H7 (cell line): ENCODE data around the gene DPF3. TPM values are rescaled to one million over a fixed set of nuclear protein-coding genes. Genes with fewer than 3 reads are reported as not detected.
A peak's percentile ranks its signal among the peaks of the same experiment; 100 is the strongest.
"Not testable (repeated sequence)": the region's sequence is repeated elsewhere in the genome, so short reads cannot be mapped to it uniquely, and the experiment has no call there.

Experiments used
- DNase-seq: peaks from one replicate; pipeline ENCODE4 v3.0.0; 2012
- H3K27me3 ChIP-seq: 2 replicates; pipeline ENCODE4 v1.6.0; 2011; ENCODE audit warnings: mild to moderate bottlenecking, low read length; ENCODE audit not compliant: control insufficient read depth, insufficient read depth
- H3K36me3 ChIP-seq: replicated peaks from 2 replicates; pipeline ENCODE4 v1.5.1; 2011; ENCODE audit warnings: low read length; ENCODE audit not compliant: control insufficient read depth, insufficient read depth
- H3K4me3 ChIP-seq: 2 replicates; pipeline ENCODE4 v1.5.1; 2011; ENCODE audit warnings: low read depth, mild to moderate bottlenecking, control low read depth, low read length, moderate library complexity; ENCODE audit not compliant: insufficient read depth
- total RNA-seq: library from RNA; depleted of rRNA; stranded (reverse); fragments of >200 nt; shearing (Covaris generic); gene quantifications from 2 replicates; pipeline ENCODE4 v1.2.3, GENCODE V29; 2014

DPF3 gene
- total RNA-seq, 1 experiment from 2014 or later: 0.59 TPM

GRCh38 chr14:72753044-72753710 is 140.7 kb downstream of the DPF3 start:
- H3K4me3 ChIP-seq: no peak overlapping the region
- H3K36me3 ChIP-seq: no peaks in the 10 kb centered on the region
- no peak for DNase-seq
- H3K27me3 ChIP-seq: no peaks in the 10 kb centered on the region

GRCh38 chr14:72752034-72752412 is 141.9 kb downstream of the DPF3 start:
- DNase-seq: no peak
- Histone ChIP-seq H3K27me3 (no peaks in the 10 kb centered on the region), H3K36me3 (no peaks in the 10 kb centered on the region), H3K4me3 (no peak overlapping the region)

- no peak overlapping the region for H3K4me3 ChIP-seq
- H3K27me3 ChIP-seq: no peaks in the 10 kb centered on the region
- no peaks in the 10 kb centered on the region for H3K36me3 ChIP-seq
- no peak for DNase-seq
Measured at GRCh38 chr14:72751276-72752033, 142.4 kb downstream of the DPF3 start.

DNA sequence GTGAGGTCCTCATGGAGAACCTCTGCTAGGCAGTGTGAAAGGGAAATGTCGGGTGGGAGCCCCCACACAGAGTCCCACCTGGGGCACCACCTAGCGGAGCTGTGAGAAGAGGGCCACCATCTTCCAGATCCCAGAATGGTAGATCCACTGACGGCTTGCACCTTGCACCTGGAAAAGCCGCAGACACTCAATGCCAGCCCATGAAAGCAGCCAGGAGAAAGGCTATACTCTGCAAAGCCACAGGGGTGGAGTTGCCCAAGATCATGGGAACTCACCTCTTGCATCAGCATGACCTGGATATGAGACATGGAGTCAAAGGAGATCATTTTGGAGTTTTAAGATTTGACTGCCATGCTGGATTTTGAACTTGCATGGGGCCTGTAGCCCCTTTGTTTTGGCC is 145.0 kb downstream of the DPF3 start:
- not testable (repeated sequence) for H3K36me3 ChIP-seq, H3K27me3 ChIP-seq, DNase-seq, H3K4me3 ChIP-seq

- no peaks in the 10 kb centered on the region for H3K27me3 ChIP-seq
- no peaks in the 10 kb centered on the region for H3K36me3 ChIP-seq
- no peak for DNase-seq
- H3K4me3 ChIP-seq: no peak overlapping the region
Measured at GRCh38 chr14:72747652-72748051, 146.2 kb downstream of the DPF3 start.

DNA sequence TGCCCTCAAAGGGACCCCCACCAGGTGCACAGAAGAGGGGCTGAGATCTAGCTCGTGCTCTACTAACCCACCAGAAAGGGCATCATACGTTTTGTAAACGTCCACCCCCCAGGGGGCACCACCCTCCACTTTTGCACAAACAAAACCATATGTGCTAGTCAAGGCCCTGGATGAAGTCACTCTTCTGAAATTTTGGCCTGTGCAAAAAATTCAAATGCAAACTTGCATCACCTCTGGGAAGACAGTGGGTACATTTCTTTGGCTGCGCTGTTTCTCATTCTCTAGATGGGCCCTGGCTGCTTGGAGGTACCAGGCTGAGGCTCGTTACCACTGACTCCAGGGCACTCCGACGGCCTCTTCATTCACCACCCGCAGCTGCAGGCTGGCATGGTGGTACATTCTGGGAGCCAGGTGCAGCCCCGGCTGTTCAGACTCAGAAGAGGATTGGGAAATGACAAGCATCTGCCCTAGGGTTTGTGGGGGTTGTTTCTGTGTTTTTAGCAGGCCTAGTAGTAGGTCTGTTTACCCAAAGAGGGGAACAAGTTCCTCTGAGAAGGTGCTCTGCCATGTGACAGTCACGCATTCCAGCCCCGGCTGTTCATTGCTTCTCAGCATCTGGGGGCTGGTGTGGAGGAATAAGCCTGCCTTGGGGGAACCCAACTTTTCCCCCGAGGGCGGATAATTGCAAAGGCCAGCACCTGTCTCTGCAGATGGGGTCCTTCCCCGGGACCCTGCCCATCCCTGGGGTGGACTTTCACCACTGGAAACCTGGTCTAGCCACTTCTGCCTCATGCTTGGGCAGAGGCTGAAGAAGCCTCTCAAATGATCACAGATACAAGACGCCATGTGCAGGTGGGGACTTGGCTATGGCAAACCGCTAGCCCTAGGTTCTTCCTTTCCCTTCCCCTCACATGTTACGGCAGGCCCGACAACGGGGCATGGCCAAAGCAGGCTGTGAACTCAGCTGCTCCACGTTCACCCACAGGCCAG is 147.6 kb downstream of the DPF3 start:
- Histone ChIP-seq H3K27me3 (no peaks in the 10 kb centered on the region), H3K4me3 (no peak overlapping the region), H3K36me3 (no peaks in the 10 kb centered on the region)
- DNase-seq: no peak

GRCh38 chr14:72745546-72745945 is 148.4 kb downstream of the DPF3 start:
- H3K36me3 ChIP-seq: no peaks in the 10 kb centered on the region
- no peak for DNase-seq
- no peak overlapping the region for H3K4me3 ChIP-seq
- no peaks in the 10 kb centered on the region for H3K27me3 ChIP-seq

GRCh38 chr14:72744416-72745120 is 149.3 kb downstream of the DPF3 start:
- no peak overlapping the region for H3K4me3 ChIP-seq

DNA sequence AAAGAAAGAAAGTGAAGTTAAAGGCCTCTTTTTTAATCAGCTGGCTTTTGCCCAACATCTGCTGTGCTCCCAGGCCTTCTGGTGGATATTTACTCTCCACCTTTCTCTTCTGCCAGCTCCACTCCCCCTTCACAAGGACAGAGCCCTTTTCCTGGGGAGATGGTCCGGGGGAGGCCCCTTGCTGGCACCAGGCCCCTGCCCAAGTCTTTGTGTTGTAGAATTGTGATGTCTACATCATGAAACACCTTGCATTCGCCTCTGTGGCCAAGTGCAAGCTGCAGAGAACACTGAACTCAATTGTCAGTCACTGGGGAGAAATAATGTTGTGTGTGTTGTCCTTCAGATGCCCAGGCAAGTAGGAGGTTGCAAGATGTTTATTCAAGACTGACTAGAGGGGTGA is 150.3 kb downstream of the DPF3 start:
- Histone ChIP-seq H3K4me3 (no peak overlapping the region), H3K36me3 (no peaks in the 10 kb centered on the region), H3K27me3 (no peaks in the 10 kb centered on the region)
- no peak for DNase-seq

More at GRCh38 chr14:72744416-72745120, 149.3 kb downstream of the DPF3 start:
- Histone ChIP-seq H3K36me3 (no peaks in the 10 kb centered on the region), H3K27me3 (no peaks in the 10 kb centered on the region)
- DNase-seq: no peak

DNA sequence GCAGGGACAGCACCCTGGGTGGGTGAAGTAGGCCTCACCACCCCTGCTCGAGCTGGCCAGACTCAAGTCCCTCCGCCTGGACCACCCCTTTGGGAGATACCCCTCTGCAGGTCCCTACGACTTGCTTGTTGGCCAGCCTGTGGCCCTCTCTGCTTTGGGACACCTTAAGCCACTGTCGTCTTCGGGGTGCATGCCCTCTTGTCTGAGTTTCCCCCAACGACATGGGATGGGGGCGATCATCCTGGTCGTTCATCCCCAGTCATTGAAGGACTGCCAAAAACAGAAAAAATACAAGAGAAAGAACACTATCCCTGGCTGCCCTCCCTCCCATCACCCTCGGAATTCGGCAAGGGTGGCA is 151.1 kb downstream of the DPF3 start:
- no peak overlapping the region for H3K4me3 ChIP-seq
- no peaks in the 10 kb centered on the region for H3K27me3 ChIP-seq
- no peaks in the 10 kb centered on the region for H3K36me3 ChIP-seq
- no peak for DNase-seq

GRCh38 chr14:72742118-72742837 is 151.6 kb downstream of the DPF3 start:
- Histone ChIP-seq H3K4me3 (no peak overlapping the region), H3K27me3 (no peaks in the 10 kb centered on the region), H3K36me3 (no peaks in the 10 kb centered on the region)
- peak; percentile 57 for DNase-seq

DNA sequence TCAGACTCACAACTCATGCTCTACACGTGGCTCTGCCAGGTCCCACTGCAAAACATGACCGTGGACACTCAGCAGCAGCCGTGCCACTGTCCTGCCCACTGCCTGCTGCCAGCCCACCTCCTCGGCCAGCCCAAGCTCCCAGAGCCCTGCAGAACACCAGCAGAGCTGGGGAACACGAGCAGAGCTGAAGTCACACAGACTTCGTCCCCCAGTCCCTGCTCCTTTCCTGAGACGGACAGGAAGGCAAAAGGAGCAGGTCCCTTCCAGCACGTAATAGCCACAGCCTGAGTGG is 152.1 kb downstream of the DPF3 start:
- no peaks in the 10 kb centered on the region for H3K27me3 ChIP-seq
- no peak overlapping the region for H3K4me3 ChIP-seq
- H3K36me3 ChIP-seq: no peaks in the 10 kb centered on the region
- no peak for DNase-seq

- DNase-seq: no peak
- Histone ChIP-seq H3K4me3 (no peak overlapping the region), H3K27me3 (no peaks in the 10 kb centered on the region), H3K36me3 (no peaks in the 10 kb centered on the region)
Measured at GRCh38 chr14:72740966-72741825, 152.7 kb downstream of the DPF3 start.
